Measurements from ENCODE around the gene NCOA1. TPM values are rescaled to one million over a fixed set of nuclear protein-coding genes. Genes with fewer than 3 reads are reported as not detected.

The NCOA1 gene
- total and polyA plus RNA-seq, 2 of the 4 experiments (the other 2 are of a cell fraction), result 6.7 to 11.3 TPM

DNA sequence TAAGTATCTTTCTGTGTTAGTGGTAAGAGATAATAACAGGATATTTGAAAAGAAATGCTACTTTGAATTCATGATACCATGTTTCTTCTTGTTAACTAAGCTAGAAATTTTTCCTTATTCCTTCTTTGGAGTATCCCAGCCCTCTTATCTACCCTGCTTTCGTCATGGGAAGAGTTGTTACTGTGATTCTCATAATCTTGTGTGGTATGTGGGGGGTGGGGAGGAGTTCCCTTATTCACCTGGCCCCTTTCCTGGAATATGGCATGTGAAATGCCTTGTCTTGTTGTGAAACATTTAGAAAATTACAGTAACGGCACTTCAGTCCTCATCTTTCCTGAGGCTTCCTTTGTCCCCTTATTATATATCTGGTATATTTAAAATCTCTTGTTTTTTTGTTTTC is 129.9 kb downstream of the NCOA1 start:
- Histone ChIP-seq H2BK120ac (ENCODE audit: low read depth, low read length) (no peak overlapping the region), H3K27ac (ENCODE audit: insufficient read depth, low read length) (no peak overlapping the region), H3K4me1 (ENCODE audit: control insufficient read depth, insufficient read depth, low read length) (no peaks in the 10 kb centered on the region), H3K9me1 (ENCODE audit: insufficient read depth, low read length) (no peaks in the 10 kb centered on the region), H2AK5ac (ENCODE audit: low read depth, low read length) (no peak overlapping the region), H3K4me2 (ENCODE audit: low read depth, low read length) (no peak overlapping the region), H3K79me1 (ENCODE audit: low read depth in 1 of 2, low read length in 2 of 2) (peaks cover 0 to 2% of the 10 kb centered on the region in 2 experiments; a peak in 2 of 4 replicates), H3K9ac (ENCODE audit: low read depth, low read length) (no peak overlapping the region), H2BK20ac (ENCODE audit: low read depth, low read length) (no peak overlapping the region), H3K4ac (ENCODE audit: low read depth, low read length) (no peak overlapping the region), H2AK9ac (replicated peaks; ENCODE audit: low read depth, low read length, poor library complexity) (no peak overlapping the region), H3K36me3 (ENCODE audit: control insufficient read depth, insufficient read depth, low read length) (no peaks in the 10 kb centered on the region), H3K14ac (replicated peaks; ENCODE audit: low read depth, low read length) (no peak overlapping the region), H4K5ac (ENCODE audit: low read depth, low read length) (no peak overlapping the region), H4K8ac (ENCODE audit: low read depth in 2 of 2, low read length in 2 of 2) (no peak overlapping the region), H3K18ac (ENCODE audit: low read depth, low read length) (no peak overlapping the region), H4K20me1 (ENCODE audit: insufficient read depth, low read length) (no peaks in the 10 kb centered on the region), H3K4me3 (ENCODE audit: insufficient read depth, low read depth, low read length) (no peak overlapping the region), H3K9me3 (ENCODE audit: control insufficient read depth, insufficient read depth, low read length) (no peaks in the 10 kb centered on the region), H3K56ac (ENCODE audit: extremely low read depth, insufficient read depth, low read length) (no peak overlapping the region), H4K91ac (ENCODE audit: insufficient read depth, low read depth, low read length) (no peak overlapping the region), H3K23ac (ENCODE audit: low read depth, low read length) (no peak overlapping the region), H2AFZ (replicated peaks; ENCODE audit: low read length, poor library complexity) (no peak overlapping the region), H2BK5ac (ENCODE audit: low read depth, low read length, poor library complexity, severe bottlenecking) (no peak overlapping the region), H2BK15ac (ENCODE audit: low read depth, low read length) (no peak overlapping the region), H3K27me3 (ENCODE audit: control insufficient read depth, insufficient read depth, low read length) (no peaks in the 10 kb centered on the region)
- intact Hi-C loops (cut with micrococcal nuclease) (no loop called here), dilution Hi-C loops (cut with HindIII; ENCODE audit: low sequenced_read_pairs, unreplicated experiment) (no loop called here), in situ Hi-C loops (cut with MboI; ENCODE audit: low sequenced_read_pairs) (no loop called here)
- WGBS, 2 experiments (ENCODE audit: extremely low coverage in 2 of 2, insufficient read length in 1 of 2), result no CpG with 5 or more reads among the region's 2 CpGs
- ChIA-PET POLR2A (ENCODE audit: unreplicated experiment) (no interaction called here), CTCF (no interaction called here)
- no peak for ATAC-seq (ENCODE audit: low read depth)
- no peak for DNase-seq
- TF ChIP-seq, protein P1, sequence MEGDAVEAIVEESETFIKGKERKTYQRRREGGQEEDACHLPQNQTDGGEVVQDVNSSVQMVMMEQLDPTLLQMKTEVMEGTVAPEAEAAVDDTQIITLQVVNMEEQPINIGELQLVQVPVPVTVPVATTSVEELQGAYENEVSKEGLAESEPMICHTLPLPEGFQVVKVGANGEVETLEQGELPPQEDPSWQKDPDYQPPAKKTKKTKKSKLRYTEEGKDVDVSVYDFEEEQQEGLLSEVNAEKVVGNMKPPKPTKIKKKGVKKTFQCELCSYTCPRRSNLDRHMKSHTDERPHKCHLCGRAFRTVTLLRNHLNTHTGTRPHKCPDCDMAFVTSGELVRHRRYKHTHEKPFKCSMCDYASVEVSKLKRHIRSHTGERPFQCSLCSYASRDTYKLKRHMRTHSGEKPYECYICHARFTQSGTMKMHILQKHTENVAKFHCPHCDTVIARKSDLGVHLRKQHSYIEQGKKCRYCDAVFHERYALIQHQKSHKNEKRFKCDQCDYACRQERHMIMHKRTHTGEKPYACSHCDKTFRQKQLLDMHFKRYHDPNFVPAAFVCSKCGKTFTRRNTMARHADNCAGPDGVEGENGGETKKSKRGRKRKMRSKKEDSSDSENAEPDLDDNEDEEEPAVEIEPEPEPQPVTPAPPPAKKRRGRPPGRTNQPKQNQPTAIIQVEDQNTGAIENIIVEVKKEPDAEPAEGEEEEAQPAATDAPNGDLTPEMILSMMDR (conservative IDR thresholded peaks at IDR 0.05; ENCODE audit: low read depth, low read length), result no peak
- TF ChIP-seq, protein P2, sequence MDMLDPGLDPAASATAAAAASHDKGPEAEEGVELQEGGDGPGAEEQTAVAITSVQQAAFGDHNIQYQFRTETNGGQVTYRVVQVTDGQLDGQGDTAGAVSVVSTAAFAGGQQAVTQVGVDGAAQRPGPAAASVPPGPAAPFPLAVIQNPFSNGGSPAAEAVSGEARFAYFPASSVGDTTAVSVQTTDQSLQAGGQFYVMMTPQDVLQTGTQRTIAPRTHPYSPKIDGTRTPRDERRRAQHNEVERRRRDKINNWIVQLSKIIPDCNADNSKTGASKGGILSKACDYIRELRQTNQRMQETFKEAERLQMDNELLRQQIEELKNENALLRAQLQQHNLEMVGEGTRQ (IDR thresholded peaks at IDR 0.05; ENCODE audit: low read depth, low read length), result no peak
- TF ChIP-seq CEBPB (IDR thresholded peaks at IDR 0.05; ENCODE audit: low read depth, low read length) (no peak), BHLHE40 (IDR thresholded peaks at IDR 0.05; ENCODE audit: low read depth, low read length) (no peak), RCOR1 (IDR thresholded peaks at IDR 0.05; ENCODE audit: insufficient replicate concordance, low read length) (no peak), MXI1 (IDR thresholded peaks at IDR 0.05; ENCODE audit: borderline replicate concordance, low read depth, low read length) (no peak)
- BruUV-seq (replicated peaks), result no TSS peak

Data from IMR-90 (cell line).